Endothelial cell of umbilical vein (primary cell): Measurements from ENCODE around the gene PUS1.

Source experiments
- CTCF ChIP-seq, 2 donors: IDR thresholded peaks; 1 replicate in 1 of 2; 2 replicates in 1 of 2; pipeline ENCODE4 v1.5.1; 2011; ENCODE audit warnings: low read length in 2 of 2, mild to moderate bottlenecking in 2 of 2, moderate library complexity in 2 of 2, control low read depth in 1 of 2, inconsistent platforms in 1 of 2, low read depth in 1 of 2; ENCODE audit not compliant: insufficient read depth in 1 of 2; ENCODE audit errors: extremely low read depth in 1 of 2
- EZH2 ChIP-seq: IDR thresholded peaks from 2 replicates; pipeline ENCODE4 v1.6.1; 2012; ENCODE audit warnings: borderline replicate concordance, low read depth, mild to moderate bottlenecking, moderate library complexity, low read length, inconsistent platforms; ENCODE audit not compliant: severe bottlenecking
- FOS ChIP-seq: IDR thresholded peaks from 2 replicates; pipeline ENCODE4 v1.6.1; 2011; ENCODE audit warnings: mild to moderate bottlenecking, low read length, moderate library complexity, borderline replicate concordance; ENCODE audit not compliant: insufficient read depth
- JUN ChIP-seq: IDR thresholded peaks from 2 replicates; pipeline ENCODE4 v1.6.1; 2011; ENCODE audit warnings: borderline replicate concordance, low read depth; ENCODE audit not compliant: insufficient read length, insufficient read depth
- MAX ChIP-seq: IDR thresholded peaks from 2 replicates; pipeline ENCODE4 v1.6.1; 2011; ENCODE audit not compliant: insufficient read depth, insufficient read length
- MYC ChIP-seq: IDR thresholded peaks from one replicate; pipeline ENCODE4 v1.6.1; 2011; ENCODE audit warnings: mild to moderate bottlenecking, low read depth, low read length
- POLR2A ChIP-seq: IDR thresholded peaks from 2 replicates; pipeline ENCODE4 v1.6.1; 2012; ENCODE audit warnings: low read depth, mild to moderate bottlenecking, control low read depth, low read length
- POLR2AphosphoS5 ChIP-seq: IDR thresholded peaks from 2 replicates; pipeline ENCODE4 v1.6.1; 2012; ENCODE audit warnings: low read depth, mild to moderate bottlenecking, control low read depth, low read length, moderate library complexity; ENCODE audit not compliant: insufficient read depth

DNA sequence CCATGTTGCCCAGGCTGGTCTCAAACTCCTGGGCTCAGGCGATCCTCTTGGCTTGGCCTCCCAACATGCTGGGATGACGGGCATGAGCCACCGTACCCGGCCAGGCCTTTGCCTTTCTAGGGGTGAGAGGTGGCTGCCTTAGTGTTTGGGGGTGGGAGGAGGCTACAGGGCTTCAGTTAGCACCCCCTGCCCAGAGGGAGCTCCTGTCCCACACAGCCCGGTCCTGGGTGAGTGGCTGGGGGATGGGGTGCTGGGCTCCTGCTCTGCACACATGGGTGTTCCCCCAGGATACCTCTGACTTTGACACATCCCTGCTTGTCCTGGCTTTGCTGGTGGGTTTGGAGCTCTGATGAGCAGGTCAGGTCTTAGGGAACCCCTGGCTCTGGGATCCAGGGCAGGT is 24.7 kb upstream of the PUS1 start:
- TF ChIP-seq CTCF (IDR thresholded peaks at IDR 0.05; ENCODE audit: extremely low read depth in 1 of 2, insufficient read depth in 1 of 2, low read depth in 1 of 2, low read length in 2 of 2) (no peak), JUN (no peak), EZH2 (no peak), MAX (no peak), FOS (no peak), POLR2AphosphoS5 (no peak), MYC (no peak), POLR2A (no peak)
